HG03064 (cell line): ENCODE data around the gene ATP7A.
"Not testable (repeated sequence)": the region's sequence is repeated elsewhere in the genome, so short reads cannot be mapped to it uniquely, and the experiment has no call there.

Experiments used
- ATAC-seq: cut with Tn5 transposase; IDR thresholded peaks from one replicate; pipeline ENCODE4 v1.9.1; 2021; ENCODE audit warnings: low read depth; ENCODE audit not compliant: unreplicated experiment

ATP7A gene

GRCh38 chrX:77910108-77910840, at the start of gene ATP7A:
ATP7A (plus strand) TSS chrX:77910693; CDS start chrX:77971642, 60,949 bp downstream.
- peak; percentile 91 for ATAC-seq

- no peak for ATAC-seq
Observed at GRCh38 chrX:77875372-77875771, 35.1 kb upstream of the ATP7A start.

DNA sequence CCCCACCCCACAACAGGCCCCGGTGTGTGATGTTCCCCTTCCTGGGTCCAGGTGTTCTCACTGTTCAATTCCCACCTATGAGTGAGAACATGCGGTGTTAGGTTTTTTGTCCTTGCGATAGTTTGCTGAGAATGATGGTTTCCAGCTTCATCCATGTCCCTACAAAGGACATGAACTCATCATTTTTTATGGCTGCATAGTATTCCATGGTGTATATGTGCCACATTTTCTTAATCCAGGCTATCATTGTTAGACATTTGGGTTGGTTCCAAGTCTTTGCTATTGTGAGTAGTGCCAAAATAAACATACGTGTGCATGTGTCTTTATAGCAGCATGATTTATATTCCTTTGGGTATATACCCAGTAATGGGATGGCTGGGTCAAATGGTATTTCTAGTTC, 29.1 kb upstream of the ATP7A start:
- not testable (repeated sequence) for ATAC-seq

- ATAC-seq, result no peak
Observed at GRCh38 chrX:77892887-77893286, 17.6 kb upstream of the ATP7A start.

DNA sequence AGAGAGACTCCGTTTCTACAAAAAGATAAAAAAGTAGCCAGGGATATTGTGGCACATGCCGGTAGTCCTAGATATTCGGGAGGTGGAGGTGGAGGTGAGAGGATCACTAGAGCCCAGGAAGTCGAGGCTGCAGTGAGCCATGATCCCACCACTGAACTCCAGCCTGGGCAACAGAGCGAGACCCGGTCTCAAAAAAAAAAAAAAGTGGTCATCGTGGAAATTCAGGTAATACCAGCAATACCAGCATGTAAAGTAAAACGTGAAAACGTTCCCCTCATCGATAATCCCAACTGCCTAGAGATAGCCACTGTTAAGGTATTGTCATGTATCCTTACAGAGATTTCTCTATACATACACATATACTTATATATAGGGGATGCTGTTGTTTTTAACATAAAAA, 16.8 kb upstream of the ATP7A start:
- no peak for ATAC-seq

- ATAC-seq, result peak; percentile 85
Observed at GRCh38 chrX:77894921-77895886, 15.3 kb upstream of the ATP7A start, which contains the start of gene MAGT1. MAGT1 (minus strand) TSS chrX:77895435; CDS start chrX:77895410, 25 bp downstream.

DNA sequence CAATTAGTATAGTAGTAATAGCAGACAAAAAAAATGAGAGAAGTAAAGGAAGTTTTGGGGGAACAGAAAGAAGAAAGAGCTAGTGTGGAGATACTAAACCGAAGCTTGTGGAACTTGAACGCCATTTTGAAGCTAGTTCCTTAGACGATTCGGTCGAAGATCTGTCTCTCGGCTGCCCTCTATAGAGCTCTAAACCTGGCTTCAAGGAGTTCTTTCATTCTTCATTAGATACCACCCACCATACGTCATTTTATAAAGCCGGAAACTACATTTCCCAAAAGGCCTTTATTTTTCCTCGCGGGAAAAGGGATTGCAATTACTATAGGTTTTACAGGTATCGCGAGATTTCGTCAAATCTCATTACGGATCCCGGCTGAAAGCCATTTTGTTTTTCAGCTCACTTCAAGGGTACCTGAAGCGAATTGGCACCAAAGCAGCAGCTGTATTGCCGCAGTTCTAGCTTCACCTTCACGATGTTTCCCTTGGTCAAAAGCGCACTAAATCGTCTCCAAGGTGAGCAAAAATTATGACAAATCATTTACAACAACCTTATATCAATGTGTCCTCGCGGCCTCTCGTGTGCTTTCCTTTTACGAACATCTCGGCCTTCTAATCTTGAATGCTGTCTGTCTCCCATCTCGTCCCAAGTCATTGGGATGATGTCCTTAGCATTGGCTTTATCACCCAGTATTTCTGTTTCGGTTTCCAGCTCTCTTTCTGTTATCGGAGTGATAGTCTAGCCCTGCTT, 11.2 kb upstream of the ATP7A start, which contains the start of gene COX7B:
Gene COX7B (plus strand): TSS at position 388 of the 748 bp plus-strand sequence. CDS start 86 bp downstream, at position 474.
- ATAC-seq, result peak; percentile 74

DNA sequence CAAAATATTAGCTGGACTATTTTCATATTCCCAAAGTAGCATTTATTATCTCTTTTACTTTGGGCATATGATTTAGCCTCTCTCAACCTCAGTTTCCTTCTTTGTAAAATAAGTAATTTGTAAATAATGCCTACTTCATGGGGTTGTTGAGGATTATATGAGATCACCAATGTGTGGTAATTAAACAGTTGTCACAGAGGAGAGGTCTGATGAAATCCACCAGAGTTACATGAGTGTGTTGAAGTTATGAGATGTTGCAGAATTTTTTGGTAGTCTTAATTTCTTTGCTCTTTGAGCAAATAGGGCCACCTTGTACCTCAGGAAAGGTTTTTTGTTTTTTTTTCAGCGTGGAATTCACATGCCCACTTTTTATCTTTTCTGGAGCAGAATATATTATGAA, 9.8 kb upstream of the ATP7A start:
- ATAC-seq, result no peak

DNA sequence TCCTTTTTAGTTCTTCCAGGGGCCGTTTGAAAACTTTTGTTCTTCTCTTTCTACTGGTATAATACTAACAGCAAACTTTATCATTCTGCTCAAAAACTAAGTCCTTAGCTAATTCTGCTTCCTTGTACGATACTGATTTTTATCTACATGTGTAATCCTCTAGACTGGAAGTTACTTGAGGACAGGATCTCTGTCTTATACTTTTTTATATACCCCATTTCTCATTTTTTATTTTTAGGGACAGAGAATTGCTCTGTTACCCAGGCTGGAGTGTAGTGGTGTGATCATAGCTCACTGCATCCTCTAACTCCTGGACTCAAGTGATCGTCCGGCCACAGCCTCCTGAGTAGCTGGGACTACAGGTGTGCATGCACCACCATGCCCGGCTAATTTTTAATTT, 9.0 kb upstream of the ATP7A start:
- ATAC-seq, result no peak

DNA sequence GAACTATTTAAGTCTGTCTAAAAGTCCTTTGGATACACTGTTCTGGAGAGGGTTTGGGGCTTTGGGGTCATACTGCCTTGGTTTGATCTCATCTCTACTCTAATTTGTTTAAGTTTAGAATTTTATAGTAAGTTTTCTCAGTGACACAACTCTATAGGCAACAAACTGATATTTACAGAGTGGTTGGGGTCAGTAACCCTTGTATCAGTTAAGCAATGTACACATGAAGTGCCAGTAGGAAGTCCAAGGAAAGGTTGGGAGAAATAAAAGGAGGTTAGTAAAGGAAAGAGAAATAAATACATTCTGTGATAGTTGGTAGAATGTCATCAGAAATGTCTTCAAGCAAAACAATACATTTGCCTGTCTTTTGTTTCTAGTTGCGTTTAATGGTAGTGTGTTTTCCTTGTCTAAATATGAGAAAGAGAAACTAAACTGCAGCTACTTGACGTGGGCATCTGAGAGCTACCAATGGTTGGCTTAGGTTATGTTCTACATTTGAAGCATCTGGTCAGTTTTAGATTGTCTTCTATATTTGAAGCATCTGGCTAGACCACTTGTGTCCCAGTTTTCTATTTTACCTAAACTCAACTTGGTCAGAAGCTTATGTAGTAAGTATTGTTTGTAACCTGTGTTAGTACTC, 6.9 kb downstream of the ATP7A start:
- ATAC-seq, result peak; percentile 52

- ATAC-seq, result no peak
Observed at GRCh38 chrX:77918568-77918967, 8.1 kb downstream of the ATP7A start.

DNA sequence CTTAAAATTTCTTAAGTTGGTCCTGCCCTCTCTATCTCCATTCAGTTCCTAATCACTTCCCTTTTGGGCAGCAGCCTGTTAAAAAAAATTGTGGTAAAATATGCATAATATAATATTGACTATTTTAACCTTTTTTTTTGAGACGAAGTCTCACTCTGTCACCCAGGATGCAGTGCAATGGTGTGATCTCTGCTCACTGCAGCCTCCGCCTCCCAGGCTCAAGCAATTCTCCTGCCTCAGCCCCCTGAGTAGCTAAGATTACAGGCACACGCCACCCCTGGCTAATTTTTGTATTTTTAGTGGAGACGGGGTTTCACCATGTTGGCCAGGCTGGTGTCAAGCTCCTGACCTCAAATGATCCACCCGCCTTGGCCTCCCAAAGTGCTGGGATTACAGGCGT, 8.9 kb downstream of the ATP7A start:
- not testable (repeated sequence) for ATAC-seq

DNA sequence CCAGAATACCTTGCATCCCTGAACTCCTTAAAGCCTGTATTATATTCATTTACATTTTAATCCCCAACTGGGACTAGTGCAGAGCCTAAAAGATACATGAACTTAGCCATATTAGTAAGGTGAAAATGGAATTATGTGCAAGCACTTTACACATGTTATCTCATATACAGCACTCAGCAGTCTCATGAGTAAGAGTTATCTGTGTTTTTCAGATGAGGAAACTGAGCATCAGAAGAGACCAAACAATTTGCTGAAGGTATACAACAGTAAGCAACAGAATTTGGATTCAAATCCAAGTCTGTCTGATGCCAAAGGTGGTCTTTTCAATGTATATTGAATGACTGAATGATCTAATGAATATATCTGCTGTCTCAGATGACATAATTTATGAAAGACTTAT, 12.3 kb downstream of the ATP7A start:
- ATAC-seq, result no peak

- no peak for ATAC-seq
Observed at GRCh38 chrX:77924320-77924859, 13.9 kb downstream of the ATP7A start.

DNA sequence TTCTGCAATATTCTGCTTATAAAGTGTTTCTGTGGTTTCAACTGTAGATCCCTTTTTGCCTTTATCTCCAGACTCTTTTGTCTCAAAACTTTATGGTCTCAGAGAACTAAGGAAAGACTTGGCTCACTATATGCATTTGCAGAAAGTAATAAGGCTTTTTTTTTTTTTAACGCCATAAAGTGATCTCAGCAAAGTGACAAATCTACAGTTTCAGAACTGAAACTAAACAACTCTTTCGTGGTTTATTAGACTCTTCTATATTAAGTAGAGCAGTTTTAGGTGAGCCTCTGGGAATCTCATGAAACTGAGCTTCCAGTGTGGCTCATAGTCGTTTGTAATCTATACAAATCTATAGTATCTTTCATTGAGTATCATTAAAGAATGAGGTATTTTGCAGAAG, 15.3 kb downstream of the ATP7A start:
- no peak for ATAC-seq

DNA sequence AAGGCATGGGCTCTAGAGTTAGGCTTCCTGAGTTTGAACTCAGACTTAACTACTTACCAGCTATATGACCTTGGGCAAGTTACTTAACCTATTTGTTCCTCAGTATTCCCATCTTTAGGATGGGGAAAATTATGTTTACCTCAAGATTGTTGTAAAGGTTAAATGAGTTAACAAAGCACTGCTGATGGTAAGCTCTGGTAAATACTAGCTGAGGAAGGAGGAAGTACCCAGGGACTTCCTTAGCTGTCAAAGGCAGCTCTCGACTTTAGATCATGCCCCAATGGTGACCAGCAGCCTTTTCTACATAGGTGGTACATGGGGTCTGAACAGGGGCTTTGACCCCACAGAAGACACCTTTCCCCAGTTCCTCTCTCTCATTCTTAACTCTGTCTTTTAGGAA, 20.1 kb downstream of the ATP7A start:
- no peak for ATAC-seq

- no peak for ATAC-seq
Observed at GRCh38 chrX:77935886-77936285, 25.4 kb downstream of the ATP7A start.

DNA sequence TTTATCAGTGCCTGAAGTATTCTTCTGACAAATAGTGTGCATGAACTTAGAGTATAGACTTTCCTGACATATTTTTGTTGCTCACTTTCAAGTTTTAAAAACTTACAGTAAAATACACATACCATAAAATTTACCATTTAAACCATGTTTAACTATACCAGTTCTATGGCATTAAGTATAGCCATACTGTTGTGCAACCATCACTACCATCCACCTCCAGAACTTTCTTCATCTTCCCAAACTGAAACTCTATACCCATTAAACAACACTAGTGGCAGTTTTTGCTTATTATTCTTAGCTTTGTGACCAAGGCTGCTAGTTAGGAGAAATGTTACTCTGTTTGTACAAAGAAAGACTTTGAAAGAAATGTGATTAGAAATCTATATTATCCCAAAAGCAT, 25.8 kb downstream of the ATP7A start:
- no peak for ATAC-seq

- no peak for ATAC-seq
Observed at GRCh38 chrX:77937291-77937690, 26.8 kb downstream of the ATP7A start.
